Endothelial cell of hepatic sinusoid (primary cell): ENCODE results near the gene UGT2A2.

Experiments
- in situ Hi-C: cut with HindIII; loops from 2 replicates; pipeline ENCODE4 v1.10.0; 2017; ENCODE audit warnings: low sequenced_read_pairs

UGT2A2 gene

DNA sequence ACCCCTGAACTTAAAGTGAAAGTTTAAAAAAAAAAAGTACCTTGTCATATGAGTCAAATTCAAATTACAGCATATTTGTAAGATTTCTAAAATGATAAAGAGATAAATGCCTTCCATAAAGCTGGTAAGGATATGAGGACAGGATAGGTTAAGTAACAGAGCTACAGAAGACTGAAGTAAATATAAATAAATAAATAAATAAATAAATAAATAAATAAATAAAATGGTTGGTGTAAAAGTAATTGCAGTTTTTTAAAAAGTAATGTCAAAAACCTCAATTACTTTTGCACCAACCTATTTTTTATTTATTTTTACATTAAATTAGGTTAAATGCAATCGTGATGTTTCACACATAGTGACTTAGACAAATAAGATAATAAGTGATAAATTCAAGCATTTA, 62.2 kb downstream of the UGT2A2 start:
- in situ Hi-C loops, result no loop called here

DNA sequence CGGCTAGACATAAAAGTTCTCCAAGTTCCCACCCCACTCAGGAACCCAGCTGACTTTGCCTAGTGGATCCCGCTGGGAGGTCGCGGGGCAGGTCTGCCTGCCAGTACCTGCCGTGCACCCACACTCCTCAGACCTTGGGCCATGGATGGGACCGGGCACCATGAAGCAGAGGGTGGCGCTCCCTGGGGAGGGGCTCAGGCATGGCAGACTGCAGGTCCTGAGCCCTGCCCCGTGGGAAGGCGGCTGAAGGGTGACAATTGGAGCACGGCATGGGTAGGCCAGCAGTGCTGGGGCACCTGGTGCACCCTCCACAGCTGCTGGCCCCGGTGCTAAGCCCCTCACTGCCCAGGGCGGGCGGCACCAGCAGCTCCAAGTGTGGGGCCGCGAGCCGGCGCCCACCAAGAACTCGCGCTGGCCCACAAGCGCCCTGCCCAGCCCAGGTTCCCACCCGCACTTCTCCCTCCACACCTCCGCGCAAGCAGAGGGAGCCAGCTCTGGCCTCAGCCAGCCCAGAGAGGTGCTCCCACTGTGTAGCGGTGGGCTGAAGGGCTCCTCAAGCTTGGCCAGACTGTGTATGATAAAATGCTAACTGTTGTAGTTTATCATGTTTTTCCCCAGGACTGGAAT, 63.1 kb downstream of the UGT2A2 start:
- in situ Hi-C loops, result no loop called here

DNA sequence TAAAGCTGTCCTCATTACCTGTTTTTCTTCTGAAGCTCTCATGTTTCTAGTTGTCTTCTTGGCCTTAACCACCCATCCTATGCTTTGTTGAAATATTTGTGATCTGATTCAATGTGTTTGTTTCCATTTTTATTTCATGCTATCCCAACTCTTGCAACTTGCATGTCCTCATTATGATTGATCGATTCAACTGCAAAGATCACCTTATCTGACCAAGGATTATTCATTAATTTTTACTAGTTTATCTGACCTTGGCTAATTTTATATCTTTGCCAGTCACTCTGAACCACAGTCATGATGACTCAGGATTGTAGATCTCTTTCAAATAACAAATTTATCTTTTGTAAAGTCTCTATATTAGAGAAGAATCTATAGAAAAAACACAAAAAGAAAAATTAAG, 70.7 kb downstream of the UGT2A2 start:
- in situ Hi-C loops, result no loop called here

DNA sequence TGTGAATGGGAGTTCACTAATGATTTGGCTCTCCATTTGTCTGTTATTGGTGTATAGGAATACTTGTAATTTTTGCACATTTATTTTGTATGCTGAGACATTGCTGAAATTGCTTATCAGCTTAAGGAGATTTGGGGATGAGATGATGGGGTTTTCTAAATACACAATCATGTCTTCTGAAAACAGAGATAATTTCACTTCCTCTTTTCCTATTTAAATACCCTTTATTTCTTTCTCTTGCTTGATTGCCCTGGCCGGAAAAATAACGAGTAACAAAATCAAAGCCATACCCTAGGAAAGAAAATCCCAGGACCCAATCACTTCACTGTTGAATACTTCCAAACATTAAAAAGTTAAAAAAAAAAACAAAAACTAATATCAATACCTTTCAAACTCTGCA, 76.0 kb downstream of the UGT2A2 start:
- in situ Hi-C loops, result no loop called here

DNA sequence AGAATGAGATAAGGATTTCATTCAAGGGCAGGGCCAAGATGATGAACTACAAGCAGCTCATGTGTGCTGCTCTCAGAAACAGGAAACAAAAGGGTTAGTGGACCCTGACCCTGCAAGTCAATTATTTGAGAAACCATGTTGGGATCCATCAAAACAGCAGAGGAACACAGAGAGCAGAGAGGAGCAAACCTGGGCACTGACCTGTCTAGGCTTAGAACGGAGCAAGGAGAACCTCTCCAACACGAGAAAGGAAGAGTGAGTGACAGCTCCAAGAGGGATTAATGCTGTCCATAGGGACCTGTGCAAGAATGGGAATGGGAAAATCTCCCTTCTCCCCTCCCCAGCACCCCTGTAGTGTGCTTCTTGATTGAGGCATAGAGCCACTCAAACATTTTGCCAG, 89.8 kb downstream of the UGT2A2 start:
- in situ Hi-C loops, result no loop called here

DNA sequence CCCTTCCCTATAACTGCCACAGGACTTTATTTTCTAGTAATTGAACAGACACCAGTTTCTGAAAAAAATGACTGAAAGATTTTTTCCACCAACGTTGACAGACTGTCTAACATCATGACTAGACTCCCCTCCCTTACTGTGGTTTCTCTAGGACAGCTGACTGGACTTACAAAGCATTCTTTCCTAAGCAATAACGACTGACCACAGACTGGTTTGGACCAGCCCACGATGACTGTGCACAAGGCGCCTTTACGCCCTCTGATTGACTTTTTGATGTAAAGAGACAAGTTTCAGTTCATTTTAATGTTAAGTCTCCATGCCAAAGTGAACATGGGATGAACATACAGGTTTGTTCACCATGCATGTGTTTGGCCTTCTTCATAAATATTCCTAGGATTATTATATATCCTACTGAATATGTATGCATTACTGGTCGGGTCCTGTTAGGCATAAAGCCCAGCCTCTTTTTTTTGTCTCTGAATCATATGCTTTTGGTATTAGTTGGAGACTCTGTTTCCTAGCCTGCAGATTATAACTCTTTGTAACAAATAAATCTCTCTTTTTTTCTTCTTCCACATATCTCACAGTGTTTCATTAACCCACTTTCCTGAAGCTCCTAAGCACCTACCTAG, 93.2 kb downstream of the UGT2A2 start:
- in situ Hi-C loops, result no loop called here
